Adrenal gland (tissue), 12 donors: ENCODE results near the gene CEP85L. TPM values are rescaled to one million over a fixed set of nuclear protein-coding genes. Genes with fewer than 3 reads are reported as not detected.

Source experiments
- DNase-seq, 7 donors: peaks; one replicate each; pipeline ENCODE4 v3.0.0-alpha.2; 2019 to 2020
- H3K27ac ChIP-seq, 5 donors: fragments of 200-600 bp; sonication (generic) in 4 of 5; 1 replicate in 3 of 5; 2 replicates in 2 of 5; pipeline versions ENCODE4 v1.5.1 to v1.8.0; 2016 to 2020; ENCODE audit warnings: mild to moderate bottlenecking in 1 of 5
- H3K27me3 ChIP-seq: fragments of 200-600 bp; 2 replicates; pipeline ENCODE4 v1.8.0; 2021
- H3K36me3 ChIP-seq, 2 donors: fragments of 200-600 bp; replicated peaks in 1 of 2; 1 replicate in 1 of 2; 2 replicates in 1 of 2; pipeline versions ENCODE4 v1.5.1 to v1.8.0; 2018 to 2022
- H3K4me1 ChIP-seq, 2 donors: fragments of 200-600 bp; replicated peaks in 1 of 2; 1 replicate in 1 of 2; 2 replicates in 1 of 2; pipeline versions ENCODE4 v1.5.1 to v1.8.0; 2018 to 2021
- H3K4me3 ChIP-seq, 4 donors: fragments of 200-600 bp; sonication (generic) in 3 of 4; one replicate each; pipeline ENCODE4 v1.5.1; 2016 to 2018
- H3K9me3 ChIP-seq, 3 donors: fragments of 200-600 bp; sonication (generic) in 1 of 3; replicated peaks in 1 of 3; 1 replicate in 2 of 3; 2 replicates in 1 of 3; pipeline versions ENCODE4 v1.5.1 to v1.8.0; 2016 to 2021
- POLR2A ChIP-seq, 2 donors: fragments of 450-650 bp; IDR thresholded peaks; one replicate each; pipeline ENCODE4 v1.6.1; 2017; ENCODE audit warnings: antibody characterized with exemption in 2 of 2, mild to moderate bottlenecking in 2 of 2, moderate library complexity in 1 of 2
- WGBS, 4 donors: extraction: QIAGEN DNeasy Blood & Tissue Kit in 2 of 4; methylation state at CpG; one replicate each; pipeline versions ENCODE4 v1.1.5 to v1.1.7; 2013 to 2017; 5-methylcytosine and 5-hydroxymethylcytosine counted together
- intact Hi-C, 2 donors: fragments of 100-400 bp; cut with DNase I; formaldehyde crosslinking; loops; one replicate each; pipeline versions ENCODE4 v1.14.1 to v1.15.0; 2022 to 2023
- polyA plus RNA-seq, 3 donors: library from polyadenylated mRNA; stranded (reverse); fragments of 200-250 nt in 2 of 3; fragments of 350-450 nt in 1 of 3; fragmentation: Illumina TruSeq in 1 of 3; extraction: RNeasy Lipid Tissue Mini Kit (QIAGEN cat#74804) in 1 of 3; gene quantifications; one replicate each; pipeline ENCODE4 v1.2.3, GENCODE V29; 2013 to 2014
- total RNA-seq, 9 donors: library from RNA; depleted of rRNA in 4 of 9; stranded (reverse); fragments of >200 nt in 4 of 9; fragments of 120-200 nt in 1 of 9; fragmentation: NEBNext Ultra II Directional in 1 of 9; extraction: Animal tissue kit (Norgen Biotek cat#: 25700) in 1 of 9; gene quantifications; one replicate each; pipeline versions ENCODE4 v1.1.0 to v1.2.4, GENCODE V29; 2013 to 2023
- TF ChIP-seq, protein P1 (sequence below), 6 experiments: fragments of 450-650 bp in 4 of 6; fragments of 200-600 bp in 2 of 6; sonication (generic) in 1 of 6; IDR thresholded peaks; 1 replicate in 5 of 6; 2 replicates in 1 of 6; pipeline versions ENCODE4 v1.5.1 to v1.8.0; 2016 to 2021; ENCODE audit warnings: antibody characterized with exemption in 6 of 6, mild to moderate bottlenecking in 2 of 6, moderate library complexity in 1 of 6
- donor health status: healthy with polysubstance abuse.
- donor health status: Bipolar disorder and iron deficiency.
- donor health status: DM: yes; HTN: yes; CAD: no.
- donor health status: DM: no; HTN: no; CAD: no.
- donor health status: DM: no; HTN: no; CAD: no.
- donor health status: DM: yes; HTN: yes; CAD: no.

The CEP85L gene
- total and polyA plus RNA-seq, 12 donors = 2.3 to 74.3 (median 23.3) TPM

DNA sequence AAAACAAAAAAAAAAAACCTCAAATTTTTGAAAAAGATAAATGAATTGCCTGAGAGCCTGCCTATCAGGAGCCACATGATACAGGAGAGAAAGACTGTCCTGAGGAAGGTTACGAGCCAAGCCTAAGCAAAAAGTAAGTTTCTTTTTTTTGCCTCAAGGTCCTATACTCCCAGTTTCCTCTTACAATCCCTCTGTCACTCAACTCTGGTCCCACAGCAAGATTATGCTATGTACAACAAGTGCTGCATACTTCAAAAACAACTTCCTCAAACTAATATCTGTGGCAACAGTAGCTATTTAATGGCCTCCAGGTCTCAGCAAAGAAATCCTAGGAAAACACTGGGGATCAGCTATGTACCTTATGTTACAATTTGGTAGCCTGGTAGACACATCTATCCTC, 56.5 kb downstream of the CEP85L start:
- DNase-seq = no peak
- no peak overlapping the region for H3K27ac ChIP-seq
- peaks cover 4 to 13% of the 10 kb centered on the region in 2 donors for H3K4me1 ChIP-seq
- H3K4me3 ChIP-seq = no peak overlapping the region
- H3K36me3 ChIP-seq = no peaks in the 10 kb centered on the region
- intact Hi-C loops = no loop called here
- no peaks in the 10 kb centered on the region for H3K27me3 ChIP-seq
- TF ChIP-seq, protein P1, sequence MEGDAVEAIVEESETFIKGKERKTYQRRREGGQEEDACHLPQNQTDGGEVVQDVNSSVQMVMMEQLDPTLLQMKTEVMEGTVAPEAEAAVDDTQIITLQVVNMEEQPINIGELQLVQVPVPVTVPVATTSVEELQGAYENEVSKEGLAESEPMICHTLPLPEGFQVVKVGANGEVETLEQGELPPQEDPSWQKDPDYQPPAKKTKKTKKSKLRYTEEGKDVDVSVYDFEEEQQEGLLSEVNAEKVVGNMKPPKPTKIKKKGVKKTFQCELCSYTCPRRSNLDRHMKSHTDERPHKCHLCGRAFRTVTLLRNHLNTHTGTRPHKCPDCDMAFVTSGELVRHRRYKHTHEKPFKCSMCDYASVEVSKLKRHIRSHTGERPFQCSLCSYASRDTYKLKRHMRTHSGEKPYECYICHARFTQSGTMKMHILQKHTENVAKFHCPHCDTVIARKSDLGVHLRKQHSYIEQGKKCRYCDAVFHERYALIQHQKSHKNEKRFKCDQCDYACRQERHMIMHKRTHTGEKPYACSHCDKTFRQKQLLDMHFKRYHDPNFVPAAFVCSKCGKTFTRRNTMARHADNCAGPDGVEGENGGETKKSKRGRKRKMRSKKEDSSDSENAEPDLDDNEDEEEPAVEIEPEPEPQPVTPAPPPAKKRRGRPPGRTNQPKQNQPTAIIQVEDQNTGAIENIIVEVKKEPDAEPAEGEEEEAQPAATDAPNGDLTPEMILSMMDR (IDR thresholded peaks at IDR 0.05) = no peak
- no peak for TF ChIP-seq POLR2A (IDR thresholded peaks at IDR 0.05)
- 41 to 54% (median 44%) methylated on average over 1 of the region's 1 CpG for WGBS, 4 donors
- H3K9me3 ChIP-seq = no peaks in the 10 kb centered on the region

DNA sequence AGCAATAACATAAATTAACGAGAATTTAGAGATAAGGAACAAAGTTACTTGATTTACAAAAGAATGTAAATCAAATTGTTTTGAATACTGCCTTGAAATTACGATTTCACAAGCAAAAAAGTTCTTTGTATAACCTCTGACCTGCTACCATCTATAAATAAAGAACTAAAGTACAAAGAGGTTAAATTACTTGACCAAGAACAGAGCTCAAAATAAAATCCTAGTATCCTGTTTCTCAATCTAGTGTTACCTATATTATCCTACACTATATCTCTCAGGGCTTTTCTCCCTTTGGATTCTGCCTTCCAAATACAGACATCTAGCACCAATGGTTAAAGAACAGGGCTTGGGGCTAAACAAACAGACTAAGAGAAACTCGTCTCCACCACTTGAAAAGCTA, 59.5 kb downstream of the CEP85L start:
- peaks cover 4 to 26% of the 10 kb centered on the region in 2 donors for H3K4me1 ChIP-seq
- intact Hi-C loops = no loop called here
- DNase-seq = no peak
- no peaks in the 10 kb centered on the region for H3K9me3 ChIP-seq
- 38 to 45% (median 42%) methylated on average over 3 of the region's 3 CpGs for WGBS, 4 donors
- no peak overlapping the region for H3K27ac ChIP-seq
- no peaks in the 10 kb centered on the region for H3K36me3 ChIP-seq
- H3K4me3 ChIP-seq = no peak overlapping the region
- no peaks in the 10 kb centered on the region for H3K27me3 ChIP-seq
- TF ChIP-seq POLR2A (IDR thresholded peaks at IDR 0.05) = no peak
- TF ChIP-seq, protein P1 (IDR thresholded peaks at IDR 0.05) = no peak

DNA sequence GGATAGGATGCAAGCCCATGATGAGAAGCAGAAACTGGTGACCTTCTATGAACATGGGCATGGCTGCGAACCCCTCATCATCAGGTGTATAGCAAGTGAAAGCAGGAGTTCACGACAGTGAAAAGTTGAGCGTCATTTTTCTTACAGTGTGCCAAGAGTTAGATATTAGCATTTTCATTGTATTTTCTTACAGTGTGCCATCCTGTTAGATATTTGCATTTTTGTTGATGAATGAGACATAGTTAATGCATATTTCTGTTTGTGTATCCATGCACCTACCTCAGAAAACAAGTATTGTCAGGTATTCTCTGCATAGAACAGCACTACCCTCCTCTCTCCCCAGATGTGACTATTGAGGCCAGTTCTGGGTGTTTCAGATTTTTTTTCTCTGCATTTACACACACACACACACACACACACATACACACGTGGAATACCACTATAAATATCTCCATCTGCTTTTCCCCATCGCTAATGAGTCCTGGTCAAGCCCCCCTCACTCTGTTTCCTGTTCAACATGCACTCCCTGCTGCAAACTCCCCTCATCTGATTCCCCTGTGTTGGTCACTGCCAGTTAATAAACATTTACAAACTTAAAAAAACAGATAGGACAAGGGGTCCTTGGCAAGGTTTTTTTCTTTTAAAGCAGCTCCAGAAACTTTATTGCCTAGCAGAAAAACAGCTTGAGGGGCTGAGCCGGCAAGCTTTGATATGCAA, 61.6 kb downstream of the CEP85L start:
- intact Hi-C loops = no loop called here
- no peak for DNase-seq
- peaks cover 0 to 21% of the 10 kb centered on the region in 2 donors for H3K4me1 ChIP-seq

DNA sequence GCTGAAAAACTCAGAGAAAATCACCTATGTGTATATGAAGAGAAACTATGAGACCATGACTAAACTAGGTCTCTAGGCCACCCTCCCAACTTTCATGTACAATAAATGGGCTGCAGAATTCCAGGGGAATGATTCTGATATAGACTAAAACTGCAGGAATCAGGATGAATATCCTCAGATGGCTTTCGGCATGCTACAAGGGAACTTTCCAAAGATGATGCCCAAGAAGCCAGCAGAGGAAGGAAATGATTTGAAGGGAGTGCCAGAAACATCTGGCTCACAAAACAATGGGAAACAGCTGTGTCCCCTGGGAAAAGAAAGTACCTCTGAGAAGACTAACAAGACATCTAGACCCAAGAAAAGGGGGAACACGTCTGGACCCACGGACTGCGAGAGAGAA, 62.2 kb downstream of the CEP85L start:
- 42 to 66% (median 57%) methylated on average over 4 of the region's 4 CpGs for WGBS, 4 donors
- H3K9me3 ChIP-seq = no peaks in the 10 kb centered on the region
- no peak overlapping the region for H3K4me3 ChIP-seq
- TF ChIP-seq POLR2A (IDR thresholded peaks at IDR 0.05) = no peak
- TF ChIP-seq, protein P1 (IDR thresholded peaks at IDR 0.05) = no peak
- DNase-seq = no peak
- no peaks in the 10 kb centered on the region for H3K36me3 ChIP-seq
- intact Hi-C loops = no loop called here
- peaks cover 0 to 19% of the 10 kb centered on the region in 2 donors for H3K4me1 ChIP-seq
- no peaks in the 10 kb centered on the region for H3K27me3 ChIP-seq
- no peak overlapping the region for H3K27ac ChIP-seq

More for the DNA sequence above, 61.6 kb downstream of the CEP85L start:
- TF ChIP-seq, protein P1 (IDR thresholded peaks at IDR 0.05) = no peak
- TF ChIP-seq POLR2A (IDR thresholded peaks at IDR 0.05) = no peak
- Histone ChIP-seq H3K9me3 (no peaks in the 10 kb centered on the region), H3K27ac (no peak overlapping the region), H3K27me3 (no peaks in the 10 kb centered on the region), H3K4me3 (no peak overlapping the region), H3K36me3 (no peaks in the 10 kb centered on the region)
- WGBS, 4 donors = 40 to 68% (median 57%) methylated on average over 6 of the region's 6 CpGs
